ENCODE results near the gene LAMA3.

The LAMA3 gene

GRCh38 chr18:23798824-23799223, 109.6 kb downstream of the LAMA3 start:
- no peak for DNase-seq (ENCODE audit: low read depth)
- H3K4me3 ChIP-seq (ENCODE audit: control insufficient read depth, low read depth, low read length), result no peak overlapping the region
- no peak for TF ChIP-seq CTCF (IDR thresholded peaks at IDR 0.05; ENCODE audit: control insufficient read depth, insufficient read depth, low read depth, low read length, missing control alignments)

GRCh38 chr18:23799540-23799939, 110.3 kb downstream of the LAMA3 start:
- no peak overlapping the region for H3K4me3 ChIP-seq (ENCODE audit: control insufficient read depth, low read depth, low read length)
- DNase-seq (ENCODE audit: low read depth), result no peak
- no peak for TF ChIP-seq CTCF (IDR thresholded peaks at IDR 0.05; ENCODE audit: control insufficient read depth, insufficient read depth, low read depth, low read length, missing control alignments)

- TF ChIP-seq CTCF (IDR thresholded peaks at IDR 0.05; ENCODE audit: control insufficient read depth, insufficient read depth, low read depth, low read length, missing control alignments), result no peak
- DNase-seq (ENCODE audit: low read depth), result no peak
- no peak overlapping the region for H3K4me3 ChIP-seq (ENCODE audit: control insufficient read depth, low read depth, low read length)
Measured at GRCh38 chr18:23800902-23801301, 111.6 kb downstream of the LAMA3 start.

GRCh38 chr18:23802817-23803216, 113.6 kb downstream of the LAMA3 start:
- no peak for TF ChIP-seq CTCF (IDR thresholded peaks at IDR 0.05; ENCODE audit: control insufficient read depth, insufficient read depth, low read depth, low read length, missing control alignments)
- H3K4me3 ChIP-seq (ENCODE audit: control insufficient read depth, low read depth, low read length), result no peak overlapping the region
- no peak for DNase-seq (ENCODE audit: low read depth)

- DNase-seq (ENCODE audit: low read depth), result no peak
- no peak for TF ChIP-seq CTCF (IDR thresholded peaks at IDR 0.05; ENCODE audit: control insufficient read depth, insufficient read depth, low read depth, low read length, missing control alignments)
- H3K4me3 ChIP-seq (ENCODE audit: control insufficient read depth, low read depth, low read length), result no peak overlapping the region
Measured at GRCh38 chr18:23803755-23804154, 114.5 kb downstream of the LAMA3 start.

- no peak for DNase-seq (ENCODE audit: low read depth)
- no peak for TF ChIP-seq CTCF (IDR thresholded peaks at IDR 0.05; ENCODE audit: control insufficient read depth, insufficient read depth, low read depth, low read length, missing control alignments)
- H3K4me3 ChIP-seq (ENCODE audit: control insufficient read depth, low read depth, low read length), result no peak overlapping the region
Measured at GRCh38 chr18:23805898-23806297, 116.6 kb downstream of the LAMA3 start.

- H3K4me3 ChIP-seq (ENCODE audit: control insufficient read depth, low read depth, low read length), result no peak overlapping the region
- no peak for DNase-seq (ENCODE audit: low read depth)
- TF ChIP-seq CTCF (IDR thresholded peaks at IDR 0.05; ENCODE audit: control insufficient read depth, insufficient read depth, low read depth, low read length, missing control alignments), result no peak
Measured at GRCh38 chr18:23809415-23809814, 120.2 kb downstream of the LAMA3 start.

Measured in AG09309 (cell line).